DOHH2 (cell line): ENCODE data around the gene CCL2.

Source experiments
- H3F3A ChIP-seq: fragments of 200-600 bp; sonication (generic), shearing (Covaris generic); 2 replicates; pipeline ENCODE4 v1.6.0; 2016; ENCODE audit warnings: antibody characterized with exemption, mild to moderate bottlenecking; ENCODE audit not compliant: control insufficient read depth, insufficient read depth
- H3K27ac ChIP-seq: fragments of 200-600 bp; sonication (generic); 2 replicates; pipeline ENCODE4 v1.5.1; 2014; ENCODE audit warnings: low read depth, mild to moderate bottlenecking, low read length, moderate library complexity
- H3K27me3 ChIP-seq: fragments of 200-600 bp; sonication (generic); 2 replicates; pipeline ENCODE4 v1.6.1; 2014; ENCODE audit warnings: mild to moderate bottlenecking, low read length, mixed read lengths; ENCODE audit not compliant: control insufficient read depth
- H3K36me3 ChIP-seq: fragments of 200-600 bp; sonication (generic); 2 replicates; pipeline ENCODE4 v1.6.1; 2014; ENCODE audit warnings: mild to moderate bottlenecking, low read length, moderate library complexity, mixed read lengths; ENCODE audit not compliant: control insufficient read depth
- H3K4me1 ChIP-seq: fragments of 200-600 bp; sonication (generic); 2 replicates; pipeline ENCODE4 v1.6.1; 2014; ENCODE audit warnings: mild to moderate bottlenecking, low read length, mixed read lengths; ENCODE audit not compliant: control insufficient read depth
- H3K4me2 ChIP-seq: fragments of 200-600 bp; sonication (generic); 2 replicates; pipeline ENCODE4 v1.6.0; 2014; ENCODE audit warnings: mild to moderate bottlenecking, low read length, moderate library complexity
- H3K4me3 ChIP-seq: fragments of 200-600 bp; sonication (generic); 2 replicates; pipeline ENCODE4 v1.5.1; 2014; ENCODE audit warnings: mild to moderate bottlenecking, low read length, mixed read lengths
- H3K79me2 ChIP-seq: fragments of 200-600 bp; sonication (generic); 2 replicates; pipeline ENCODE4 v1.6.1; 2014; ENCODE audit warnings: mild to moderate bottlenecking, low read length, mixed read lengths; ENCODE audit not compliant: control insufficient read depth
- H3K9me2 ChIP-seq: fragments of 200-600 bp; sonication (generic); replicated peaks from 2 replicates; pipeline ENCODE4 v1.6.1; 2014; ENCODE audit warnings: mild to moderate bottlenecking, low read length, mixed read lengths; ENCODE audit not compliant: control insufficient read depth
- H3K9me3 ChIP-seq: fragments of 200-600 bp; sonication (generic); 2 replicates; pipeline ENCODE4 v1.6.1; 2014; ENCODE audit warnings: antibody characterized with exemption, low read length, mixed read lengths; ENCODE audit not compliant: control insufficient read depth, insufficient read depth
- H4K20me1 ChIP-seq: fragments of 200-600 bp; sonication (generic); 2 replicates; pipeline ENCODE4 v1.6.0; 2014; ENCODE audit warnings: low read depth, mild to moderate bottlenecking, antibody characterized with exemption, low read length, moderate library complexity; ENCODE audit not compliant: control insufficient read depth, insufficient read depth
- EZH2phosphoT487 ChIP-seq: fragments of 200-600 bp; sonication (generic); IDR thresholded peaks from 2 replicates; pipeline ENCODE4 v1.6.1; 2017; ENCODE audit warnings: borderline replicate concordance, mild to moderate bottlenecking, antibody characterized with exemption, low read length, moderate library complexity, mixed read lengths
- TF ChIP-seq, protein P1 (sequence below): fragments of 200-600 bp; sonication (generic); IDR thresholded peaks from one replicate; pipeline ENCODE4 v1.5.1; 2014; ENCODE audit warnings: antibody characterized with exemption, mild to moderate bottlenecking, low read depth, low read length; ENCODE audit not compliant: poor library complexity, severe bottlenecking

CCL2 gene

DNA sequence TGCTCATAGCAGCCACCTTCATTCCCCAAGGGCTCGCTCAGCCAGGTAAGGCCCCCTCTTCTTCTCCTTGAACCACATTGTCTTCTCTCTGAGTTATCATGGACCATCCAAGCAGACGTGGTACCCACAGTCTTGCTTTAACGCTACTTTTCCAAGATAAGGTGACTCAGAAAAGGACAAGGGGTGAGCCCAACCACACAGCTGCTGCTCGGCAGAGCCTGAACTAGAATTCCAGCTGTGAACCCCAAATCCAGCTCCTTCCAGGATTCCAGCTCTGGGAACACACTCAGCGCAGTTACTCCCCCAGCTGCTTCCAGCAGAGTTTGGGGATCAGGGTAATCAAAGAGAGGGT lies 272 bp downstream of the CCL2 start:
- Histone ChIP-seq H3K4me3 (no peak overlapping the region), H3K36me3 (no peaks in the 10 kb centered on the region), H3K79me2 (no peaks in the 10 kb centered on the region), H3K9me2 (no peaks in the 10 kb centered on the region), H3K9me3 (no peaks in the 10 kb centered on the region), H3K4me2 (no peak overlapping the region), H3K4me1 (no peaks in the 10 kb centered on the region), H4K20me1 (no peaks in the 10 kb centered on the region), H3K27me3 (peaks cover 2% of the 10 kb centered on the region; the same call in 1 of the 2 replicates), H3F3A (no peaks in the 10 kb centered on the region), H3K27ac (no peak overlapping the region)
- no peak for TF ChIP-seq EZH2phosphoT487
- TF ChIP-seq, protein P1, sequence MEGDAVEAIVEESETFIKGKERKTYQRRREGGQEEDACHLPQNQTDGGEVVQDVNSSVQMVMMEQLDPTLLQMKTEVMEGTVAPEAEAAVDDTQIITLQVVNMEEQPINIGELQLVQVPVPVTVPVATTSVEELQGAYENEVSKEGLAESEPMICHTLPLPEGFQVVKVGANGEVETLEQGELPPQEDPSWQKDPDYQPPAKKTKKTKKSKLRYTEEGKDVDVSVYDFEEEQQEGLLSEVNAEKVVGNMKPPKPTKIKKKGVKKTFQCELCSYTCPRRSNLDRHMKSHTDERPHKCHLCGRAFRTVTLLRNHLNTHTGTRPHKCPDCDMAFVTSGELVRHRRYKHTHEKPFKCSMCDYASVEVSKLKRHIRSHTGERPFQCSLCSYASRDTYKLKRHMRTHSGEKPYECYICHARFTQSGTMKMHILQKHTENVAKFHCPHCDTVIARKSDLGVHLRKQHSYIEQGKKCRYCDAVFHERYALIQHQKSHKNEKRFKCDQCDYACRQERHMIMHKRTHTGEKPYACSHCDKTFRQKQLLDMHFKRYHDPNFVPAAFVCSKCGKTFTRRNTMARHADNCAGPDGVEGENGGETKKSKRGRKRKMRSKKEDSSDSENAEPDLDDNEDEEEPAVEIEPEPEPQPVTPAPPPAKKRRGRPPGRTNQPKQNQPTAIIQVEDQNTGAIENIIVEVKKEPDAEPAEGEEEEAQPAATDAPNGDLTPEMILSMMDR = no peak

DNA sequence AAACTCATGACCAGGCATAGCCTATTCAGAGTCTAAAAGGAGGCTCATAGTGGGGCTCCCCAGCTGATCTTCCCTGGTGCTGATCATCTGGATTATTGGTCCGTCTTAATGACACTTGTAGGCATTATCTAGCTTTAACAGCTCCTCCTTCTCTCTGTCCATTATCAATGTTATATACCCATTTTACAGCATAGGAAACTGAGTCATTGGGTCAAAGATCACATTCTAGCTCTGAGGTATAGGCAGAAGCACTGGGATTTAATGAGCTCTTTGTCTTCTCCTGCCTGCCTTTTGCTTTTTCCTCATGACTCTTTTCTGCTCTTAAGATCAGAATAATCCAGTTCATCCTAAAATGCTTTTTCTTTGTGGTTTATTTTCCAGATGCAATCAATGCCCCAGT lies 756 bp downstream of the CCL2 start:
- Histone ChIP-seq H3K4me1 (no peaks in the 10 kb centered on the region), H3K4me2 (no peak overlapping the region)
- TF ChIP-seq, protein P1 = no peak
- TF ChIP-seq EZH2phosphoT487 = no peak

DNA sequence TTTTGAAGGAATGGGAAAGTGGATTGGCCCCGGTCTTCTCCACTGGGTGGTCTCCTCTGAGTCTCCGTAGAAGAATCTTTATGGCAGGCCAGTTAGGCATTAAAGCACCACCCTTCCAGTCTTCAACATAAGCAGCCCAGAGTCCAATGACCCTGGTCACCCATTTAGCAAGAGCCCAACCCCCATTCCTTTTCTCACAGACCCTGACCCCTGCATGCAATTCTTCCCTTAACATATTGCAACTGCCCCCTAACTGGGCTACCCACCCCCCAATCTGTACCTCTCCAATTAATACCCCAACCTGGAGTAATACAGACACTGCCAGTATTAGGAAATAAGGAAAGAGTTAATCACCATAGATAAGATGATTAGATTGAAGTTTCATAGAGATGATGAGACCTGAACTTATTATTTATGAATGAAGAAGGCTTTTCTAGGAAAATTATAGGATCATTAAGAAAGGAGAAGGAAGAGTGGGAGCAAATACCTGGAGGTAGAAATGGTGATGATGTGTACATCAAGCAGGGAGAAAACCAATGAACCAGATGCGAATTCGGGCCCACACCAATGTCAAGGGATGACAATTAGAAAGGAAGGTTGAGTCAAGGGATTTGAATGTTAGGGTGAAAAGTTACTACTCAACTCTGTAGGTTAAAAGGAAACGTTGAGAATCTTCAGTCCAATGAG lies 2.4 kb downstream of the CCL2 start:
- no peak overlapping the region for H3K4me3 ChIP-seq

More for the DNA sequence above, 756 bp downstream of the CCL2 start:
- Histone ChIP-seq H3K27me3 (peaks cover 2% of the 10 kb centered on the region; the same call in 1 of the 2 replicates), H3K9me2 (no peaks in the 10 kb centered on the region), H4K20me1 (no peaks in the 10 kb centered on the region), H3K27ac (no peak overlapping the region), H3K79me2 (no peaks in the 10 kb centered on the region), H3K4me3 (no peak overlapping the region), H3K9me3 (no peaks in the 10 kb centered on the region), H3K36me3 (no peaks in the 10 kb centered on the region), H3F3A (no peaks in the 10 kb centered on the region)

More for the DNA sequence above, 2.4 kb downstream of the CCL2 start:
- Histone ChIP-seq H3K27me3 (peaks cover 2% of the 10 kb centered on the region; the same call in 1 of the 2 replicates), H3K4me1 (no peaks in the 10 kb centered on the region), H4K20me1 (no peaks in the 10 kb centered on the region), H3K9me3 (no peaks in the 10 kb centered on the region), H3F3A (no peaks in the 10 kb centered on the region), H3K36me3 (no peaks in the 10 kb centered on the region), H3K9me2 (no peaks in the 10 kb centered on the region), H3K27ac (no peak overlapping the region), H3K79me2 (no peaks in the 10 kb centered on the region), H3K4me2 (no peak overlapping the region)
- TF ChIP-seq EZH2phosphoT487 = no peak
- TF ChIP-seq, protein P1 = no peak
